H1 (cell line): ENCODE results near the gene THAP9. TPM values are rescaled to one million over a fixed set of nuclear protein-coding genes. Genes with fewer than 3 reads are reported as not detected.

Experiments used
- CHD7 ChIP-seq: fragments of 300-600 bp; sonication (generic); IDR thresholded peaks from 2 replicates; pipeline ENCODE4 v1.7.1; 2012; ENCODE audit warnings: low read length, moderate library complexity, mild to moderate bottlenecking, inconsistent platforms; ENCODE audit not compliant: insufficient replicate concordance
- polyA plus RNA-seq, 7 experiments: library from polyadenylated mRNA; depleted of rRNA in 3 of 7; stranded (reverse) in 5 of 7; unstranded in 2 of 7; fragments of >200 nt in 5 of 7; fragments of 200-250 nt in 2 of 7; gene quantifications; 1 replicate in 5 of 7; 2 replicates in 1 of 7; 4 replicates in 1 of 7; pipeline versions ENCODE4 v1.2.1 to v1.2.3, GENCODE V29; 2011 to 2013; ENCODE audit warnings: missing spikeins in 2 of 7, mixed read lengths in 2 of 7
- total RNA-seq: library from RNA; stranded (reverse); fragmentation: NEBNext Ultra II Directional; extraction: Animal tissue kit (Norgen Biotek cat#: 25700); gene quantifications from 2 replicates; pipeline ENCODE4 v1.2.1, GENCODE V29; 2021

The THAP9 gene
- total and polyA plus RNA-seq, 2 of the 8 experiments (the other 6 are each of a cell fraction or from before 2014, with no cell fraction given): 6.1 to 13.2 TPM

DNA sequence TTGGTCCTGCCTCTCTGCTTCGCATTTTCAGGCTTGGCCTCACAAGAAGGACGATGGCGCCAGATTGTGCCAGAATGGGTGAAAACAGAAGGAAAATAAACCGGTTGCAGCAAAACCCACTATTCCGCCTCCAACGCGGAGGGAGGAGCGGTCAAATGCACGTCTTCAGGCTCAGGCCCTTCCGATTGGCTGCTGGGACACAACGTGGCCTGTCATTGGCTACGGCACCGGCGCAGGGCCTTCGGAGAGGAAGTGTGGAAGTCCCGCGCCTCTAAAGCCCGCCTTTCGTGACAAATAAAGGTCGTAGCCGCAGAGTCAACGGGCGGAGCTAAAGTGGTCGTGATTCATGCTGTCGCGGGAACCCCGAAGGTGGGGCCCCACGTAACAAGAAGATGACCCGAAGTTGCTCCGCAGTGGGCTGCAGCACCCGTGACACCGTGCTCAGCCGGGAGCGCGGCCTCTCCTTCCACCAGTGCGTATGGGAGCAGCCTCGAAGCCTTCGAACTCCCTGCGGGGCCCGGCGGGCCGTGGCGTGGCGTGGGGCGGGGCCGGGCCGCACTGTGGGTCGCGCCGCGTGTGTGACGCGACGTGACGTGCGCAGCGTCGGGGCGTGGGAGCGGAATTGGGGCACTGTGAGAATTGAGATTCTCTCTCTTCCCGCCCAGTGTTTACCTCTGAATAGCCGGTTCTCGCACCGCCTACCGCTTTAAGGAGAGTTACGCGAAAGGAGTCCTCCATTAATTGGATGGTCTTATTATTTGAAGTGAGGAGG, at the start of gene THAP9 (continued):
- no peak for TF ChIP-seq CHD7
- TF ChIP-seq, all 59 proteins: peak for 18
